RWPE2 (cell line): ENCODE measurements around the gene RMP24.
"Not testable (repeated sequence)": the region's sequence is repeated elsewhere in the genome, so short reads cannot be mapped to it uniquely, and the experiment has no call there.

Experiments used
- ATAC-seq: fragments of 200-7000 bp; cut with Tn5 transposase; 3 replicates; pipeline ENCODE4 v1.9.1; 2021; ENCODE audit warnings: low read depth
- DNase-seq: peaks from one replicate; pipeline ENCODE4 v3.0.0-alpha.2; 2020; ENCODE audit warnings: low spot score
- H3K27ac ChIP-seq: fragments of 450-650 bp; 2 replicates; pipeline ENCODE4 v1.5.1; 2017; ENCODE audit warnings: mild to moderate bottlenecking; ENCODE audit not compliant: poor library complexity, severe bottlenecking
- H3K27me3 ChIP-seq: fragments of 250-450 bp; sonication (Bioruptor Pico); 2 replicates; pipeline ENCODE4 v1.5.1; 2021; ENCODE audit warnings: mild to moderate bottlenecking, moderate library complexity; ENCODE audit not compliant: insufficient read depth, poor library complexity, severe bottlenecking
- H3K36me3 ChIP-seq: fragments of 250-450 bp; sonication (Bioruptor Pico); 2 replicates; pipeline ENCODE4 v1.5.1; 2020; ENCODE audit warnings: low read depth, mild to moderate bottlenecking, moderate library complexity
- H3K4me1 ChIP-seq: fragments of 250-450 bp; sonication (Bioruptor Pico); 2 replicates; pipeline ENCODE4 v1.5.1; 2021; ENCODE audit warnings: mild to moderate bottlenecking, moderate library complexity; ENCODE audit not compliant: insufficient read depth, poor library complexity, severe bottlenecking
- H3K4me3 ChIP-seq: fragments of 250-450 bp; sonication (Bioruptor Pico); 2 replicates; pipeline ENCODE4 v1.5.1; 2021; ENCODE audit warnings: mild to moderate bottlenecking, moderate library complexity; ENCODE audit not compliant: severe bottlenecking
- H3K9me3 ChIP-seq: fragments of 250-450 bp; sonication (Bioruptor Pico); 2 replicates; pipeline ENCODE4 v1.5.1; 2021; ENCODE audit warnings: mild to moderate bottlenecking, moderate library complexity; ENCODE audit not compliant: severe bottlenecking
- TF ChIP-seq, protein P1 (sequence below): fragments of 450-650 bp; IDR thresholded peaks from one replicate; pipeline ENCODE4 v1.5.1; 2017; ENCODE audit warnings: mild to moderate bottlenecking, moderate library complexity; ENCODE audit not compliant: poor library complexity, severe bottlenecking

The RMP24 gene

DNA sequence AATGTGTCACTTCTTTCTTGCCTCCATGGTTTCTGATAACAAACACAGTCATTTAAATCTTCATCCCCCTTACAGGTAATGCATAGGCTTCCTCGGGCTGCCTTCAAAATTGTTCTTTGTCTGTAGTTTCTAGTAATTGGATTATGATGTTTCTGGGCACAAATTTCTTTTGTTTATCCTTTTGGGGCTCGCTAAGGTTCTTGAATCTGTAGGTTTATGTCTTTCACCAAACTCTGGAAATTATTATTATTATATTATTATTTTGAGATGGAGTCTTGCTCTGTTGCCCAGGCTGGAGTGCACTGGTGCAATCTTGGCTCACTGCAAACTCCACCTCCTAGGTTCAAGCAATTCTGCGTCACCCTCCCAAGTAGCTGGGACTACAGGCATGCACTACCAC lies 16.3 kb upstream of the RMP24 start:
- H3K27ac ChIP-seq, result no peak overlapping the region
- peaks cover 7% of the 10 kb centered on the region for H3K9me3 ChIP-seq
- H3K4me1 ChIP-seq, result no peaks in the 10 kb centered on the region
- DNase-seq, result no peak
- peaks cover 3% of the 10 kb centered on the region for H3K27me3 ChIP-seq
- TF ChIP-seq, protein P1, sequence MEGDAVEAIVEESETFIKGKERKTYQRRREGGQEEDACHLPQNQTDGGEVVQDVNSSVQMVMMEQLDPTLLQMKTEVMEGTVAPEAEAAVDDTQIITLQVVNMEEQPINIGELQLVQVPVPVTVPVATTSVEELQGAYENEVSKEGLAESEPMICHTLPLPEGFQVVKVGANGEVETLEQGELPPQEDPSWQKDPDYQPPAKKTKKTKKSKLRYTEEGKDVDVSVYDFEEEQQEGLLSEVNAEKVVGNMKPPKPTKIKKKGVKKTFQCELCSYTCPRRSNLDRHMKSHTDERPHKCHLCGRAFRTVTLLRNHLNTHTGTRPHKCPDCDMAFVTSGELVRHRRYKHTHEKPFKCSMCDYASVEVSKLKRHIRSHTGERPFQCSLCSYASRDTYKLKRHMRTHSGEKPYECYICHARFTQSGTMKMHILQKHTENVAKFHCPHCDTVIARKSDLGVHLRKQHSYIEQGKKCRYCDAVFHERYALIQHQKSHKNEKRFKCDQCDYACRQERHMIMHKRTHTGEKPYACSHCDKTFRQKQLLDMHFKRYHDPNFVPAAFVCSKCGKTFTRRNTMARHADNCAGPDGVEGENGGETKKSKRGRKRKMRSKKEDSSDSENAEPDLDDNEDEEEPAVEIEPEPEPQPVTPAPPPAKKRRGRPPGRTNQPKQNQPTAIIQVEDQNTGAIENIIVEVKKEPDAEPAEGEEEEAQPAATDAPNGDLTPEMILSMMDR, result no peak
- H3K4me3 ChIP-seq, result no peak overlapping the region
- no peak for ATAC-seq
- no peaks in the 10 kb centered on the region for H3K36me3 ChIP-seq

DNA sequence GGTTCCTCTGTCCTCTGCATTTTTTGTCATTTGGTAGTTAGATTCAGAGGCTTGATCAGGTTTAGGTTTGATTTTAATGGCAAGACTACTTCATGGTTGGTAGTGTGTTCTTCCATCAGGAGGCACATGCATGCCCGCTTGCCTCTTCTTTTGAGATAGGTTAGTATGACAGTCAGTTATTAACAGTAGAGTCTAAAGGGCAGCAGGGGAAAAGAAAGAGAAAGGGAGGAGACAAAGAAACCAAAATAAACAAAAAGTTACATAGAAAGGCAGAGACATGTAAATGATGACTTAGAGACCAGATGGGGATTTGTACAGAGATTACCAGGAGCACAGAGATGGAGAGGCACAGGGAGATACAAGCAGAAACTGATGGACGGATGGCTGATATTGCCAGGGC lies 10.2 kb upstream of the RMP24 start:
- Histone ChIP-seq H3K4me1 (no peaks in the 10 kb centered on the region), H3K36me3 (no peaks in the 10 kb centered on the region), H3K9me3 (peaks cover 3% of the 10 kb centered on the region), H3K27ac (no peak overlapping the region), H3K4me3 (no peak overlapping the region), H3K27me3 (no peaks in the 10 kb centered on the region)
- TF ChIP-seq, protein P1, result no peak
- DNase-seq (no peak), ATAC-seq (no peak)

DNA sequence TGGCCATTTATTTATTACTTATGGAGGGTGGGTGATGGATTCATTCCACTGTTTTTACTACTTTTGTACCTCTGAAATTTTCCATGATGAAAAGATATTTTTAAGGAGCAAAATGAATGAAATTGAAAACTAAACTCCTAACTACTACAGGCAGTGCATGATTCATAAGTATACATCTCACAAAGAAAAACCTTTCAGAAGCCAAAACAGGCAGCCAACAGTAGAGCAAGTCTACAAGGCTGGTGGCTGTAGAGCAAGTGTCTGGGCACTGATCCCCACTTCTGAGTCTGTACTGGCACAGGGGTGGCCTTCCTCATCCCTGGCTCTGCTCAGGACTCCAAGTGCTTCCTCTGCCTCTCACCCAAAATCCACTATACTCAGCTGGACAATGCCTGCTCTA lies 8.2 kb upstream of the RMP24 start:
- no peak for DNase-seq
- no peaks in the 10 kb centered on the region for H3K4me1 ChIP-seq
- TF ChIP-seq, protein P1, result no peak
- H3K9me3 ChIP-seq, result no peaks in the 10 kb centered on the region
- no peak for ATAC-seq
- H3K36me3 ChIP-seq, result no peaks in the 10 kb centered on the region
- H3K27ac ChIP-seq, result no peak overlapping the region
- no peaks in the 10 kb centered on the region for H3K27me3 ChIP-seq
- no peak overlapping the region for H3K4me3 ChIP-seq

DNA sequence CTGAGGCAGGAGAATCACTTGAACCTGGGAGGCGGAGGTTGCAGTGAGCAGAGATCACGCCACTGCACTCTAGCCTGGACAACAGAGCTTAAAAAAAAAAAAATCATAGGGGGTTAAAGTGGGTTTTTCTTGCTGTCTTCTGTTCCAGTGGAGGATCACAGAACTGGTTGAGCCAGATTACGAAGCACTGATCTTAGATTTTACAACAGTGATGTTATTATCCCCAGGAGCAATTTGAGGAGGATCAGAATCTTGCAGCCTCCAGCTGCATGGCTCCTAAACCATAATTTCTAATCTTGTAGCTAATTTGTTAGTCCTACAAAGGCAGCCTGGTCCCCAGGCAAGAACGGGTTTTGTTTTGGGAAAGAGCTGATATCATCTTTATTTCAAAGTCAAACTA lies 4.6 kb upstream of the RMP24 start:
- DNase-seq, H3K9me3 ChIP-seq, H3K27ac ChIP-seq, H3K27me3 ChIP-seq, H3K36me3 ChIP-seq, ATAC-seq, H3K4me1 ChIP-seq, H3K4me3 ChIP-seq: not testable (repeated sequence)

DNA sequence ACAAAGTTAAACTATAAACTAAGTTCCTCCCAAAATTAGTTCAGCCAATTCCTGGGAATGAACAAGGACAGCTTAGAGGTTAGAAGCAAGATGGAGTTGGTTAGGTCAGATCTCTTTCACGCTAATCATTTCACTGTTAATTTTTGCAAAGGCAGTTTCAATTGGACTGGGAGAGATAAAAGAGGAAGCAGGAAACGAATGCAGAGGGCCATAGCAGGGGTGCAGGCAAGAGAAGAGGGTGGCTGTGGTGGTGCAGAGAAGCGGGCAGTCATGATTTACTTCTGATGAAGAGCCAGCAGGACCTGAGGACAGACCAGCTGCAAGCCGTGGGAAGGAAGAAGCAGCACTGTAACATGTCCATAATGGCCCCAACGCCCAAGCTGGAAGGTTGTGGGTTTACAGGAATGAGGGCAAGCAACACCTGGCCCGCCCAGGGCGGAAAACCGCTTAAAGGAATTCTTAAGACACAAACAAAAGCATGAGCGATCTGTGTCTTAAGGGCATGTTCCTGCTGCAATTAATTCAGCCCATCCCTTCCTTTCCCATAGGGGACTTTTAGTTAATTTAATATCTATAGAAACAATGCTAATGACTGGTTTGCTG lies 4.1 kb upstream of the RMP24 start:
- Histone ChIP-seq H3K36me3 (no peaks in the 10 kb centered on the region; the same call in 1 of the 2 replicates), H3K27me3 (no peaks in the 10 kb centered on the region), H3K4me1 (peaks cover 10% of the 10 kb centered on the region), H3K4me3 (no peak overlapping the region), H3K9me3 (no peaks in the 10 kb centered on the region), H3K27ac (no peak overlapping the region)
- TF ChIP-seq, protein P1, result no peak
- ATAC-seq, result no peak
- DNase-seq, result no peak
